Activated T-cell treated with anti-CD3 and anti-CD28 coated beads, Interleukin-2, amount 50 U/mL, for 4 hours (primary cell): Measurements from ENCODE around the gene SLFN12L. TPM values are rescaled to one million over a fixed set of nuclear protein-coding genes. Genes with fewer than 3 reads are reported as not detected.
"Not testable (repeated sequence)": the region's sequence is repeated elsewhere in the genome, so short reads cannot be mapped to it uniquely, and the experiment has no call there.

ENCODE experiments used
- ATAC-seq, 2 donors: fragments of 200-7000 bp; cut with Tn5 transposase; one replicate each; pipeline ENCODE4 v1.10.0; 2021
- DNase-seq: peaks from one replicate; pipeline ENCODE4 v3.0.0-alpha.2; 2020
- H3K27me3 Mint-ChIP-seq: one replicate; pipeline ENCODE4 v1.8.0; 2021; ENCODE audit warnings: low read depth, mixed read lengths
- H3K36me3 Mint-ChIP-seq: one replicate; pipeline ENCODE4 v1.8.0; 2022; ENCODE audit warnings: mixed read lengths; ENCODE audit not compliant: insufficient read depth
- H3K4me1 Mint-ChIP-seq: one replicate; pipeline ENCODE4 v1.8.0; 2021; ENCODE audit warnings: low read depth, mixed read lengths
- H3K4me3 Mint-ChIP-seq: one replicate; pipeline ENCODE4 v1.8.0; 2021; ENCODE audit warnings: mild to moderate bottlenecking, moderate library complexity, mixed read lengths
- H3K9me3 Mint-ChIP-seq: one replicate; pipeline ENCODE4 v1.8.0; 2021; ENCODE audit warnings: mixed read lengths
- total RNA-seq, 3 donors: library from RNA; stranded (reverse); gene quantifications; one replicate each; pipeline ENCODE4 v1.2.1, GENCODE V29; 2021

SLFN12L gene
- total RNA-seq, 3 donors from 2014 or later = 9.0 to 15.1 (median 9.1) TPM

DNA sequence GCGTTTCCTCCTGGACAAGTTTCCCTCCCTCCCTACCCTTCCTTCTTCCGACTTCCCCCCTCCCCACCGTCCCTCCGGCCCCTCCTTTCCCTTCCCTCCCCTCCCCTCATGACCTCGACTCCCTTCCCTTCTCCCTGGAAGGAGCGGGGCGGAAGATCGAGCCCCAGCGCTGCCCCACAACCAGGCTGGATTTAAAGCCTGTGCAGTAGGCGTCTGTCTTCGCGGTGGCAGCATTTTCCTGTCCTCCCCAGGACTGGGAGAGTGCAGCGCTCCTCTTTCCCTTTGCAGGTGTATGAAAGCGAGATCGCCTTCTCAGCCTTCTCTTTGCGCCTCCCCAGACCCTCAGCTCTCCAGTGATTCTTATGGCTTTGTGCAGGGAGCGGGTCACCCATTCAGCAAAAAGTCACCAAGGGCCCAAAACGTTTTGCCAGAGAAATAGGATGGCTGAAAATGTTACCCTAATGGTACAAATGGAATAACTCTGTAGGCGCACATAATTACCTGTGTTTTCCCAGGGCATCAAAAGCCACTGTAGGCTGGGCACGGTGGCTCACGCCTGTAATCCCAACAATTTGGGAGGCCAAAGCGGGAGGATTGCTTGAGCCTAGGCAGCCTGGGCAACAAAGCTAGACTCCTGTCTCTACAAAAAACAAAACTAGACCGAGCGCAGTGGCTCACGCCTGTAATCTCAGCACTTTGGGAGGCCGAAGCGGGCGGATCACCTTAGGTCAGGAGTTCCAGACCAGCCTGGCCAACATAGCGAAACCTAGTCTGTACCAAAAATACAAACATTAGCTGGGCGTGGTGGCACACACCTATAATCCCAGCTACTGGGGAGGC lies 40.8 kb downstream of the SLFN12L start:
- H3K9me3 Mint-ChIP-seq = no peaks in the 10 kb centered on the region
- no peak for DNase-seq
- H3K36me3 Mint-ChIP-seq = peaks cover 29% of the 10 kb centered on the region
- no peaks in the 10 kb centered on the region for H3K27me3 Mint-ChIP-seq
- H3K4me1 Mint-ChIP-seq = peaks cover 67% of the 10 kb centered on the region
- no peak overlapping the region for H3K4me3 Mint-ChIP-seq
- no peak for ATAC-seq

DNA sequence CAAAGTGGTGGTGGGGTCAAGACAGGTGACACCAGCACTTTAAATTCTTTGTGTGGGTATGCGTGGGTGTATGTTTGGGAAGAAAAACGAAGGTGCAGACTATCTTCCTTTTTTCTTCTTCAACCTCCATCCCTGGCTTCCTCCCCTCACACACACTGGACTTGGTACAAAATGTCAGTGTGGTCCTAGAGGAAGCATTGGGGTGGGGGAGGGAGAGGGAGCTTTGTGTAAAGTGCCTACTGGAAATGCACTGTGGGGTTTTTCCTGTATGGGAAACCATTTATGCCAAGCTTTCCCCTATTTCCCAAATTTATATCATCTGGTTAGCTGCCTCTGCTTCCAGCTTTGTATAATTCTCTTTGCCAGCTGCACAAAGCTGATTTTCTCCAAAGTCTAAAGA lies 44.4 kb downstream of the SLFN12L start:
- Mint-ChIP-seq H3K4me1 (peaks cover 59% of the 10 kb centered on the region), H3K36me3 (peaks cover 46% of the 10 kb centered on the region), H3K27me3 (no peaks in the 10 kb centered on the region), H3K4me3 (no peak overlapping the region), H3K9me3 (no peaks in the 10 kb centered on the region)
- DNase-seq = no peak
- no peak for ATAC-seq

DNA sequence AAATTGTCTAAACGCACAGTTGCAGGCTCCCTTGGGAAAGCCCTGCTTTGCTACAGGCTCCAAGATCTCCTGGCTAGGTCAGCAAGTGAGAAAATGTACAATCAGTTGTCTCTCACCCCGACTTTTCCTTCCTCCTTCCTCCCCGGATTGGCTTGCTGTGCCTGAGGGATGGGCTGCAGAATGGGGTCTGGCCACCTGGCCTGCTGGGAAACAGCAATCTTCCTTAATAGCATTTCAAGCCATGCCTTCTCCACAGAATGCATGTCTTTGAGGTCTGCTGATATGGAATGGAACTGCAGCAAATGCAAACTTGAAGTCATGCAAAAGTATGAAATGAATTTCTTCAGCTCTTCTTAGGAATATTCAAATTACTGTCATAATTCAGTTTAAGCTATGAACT lies 46.1 kb downstream of the SLFN12L start:
- no peak for ATAC-seq
- peaks cover 60% of the 10 kb centered on the region for H3K4me1 Mint-ChIP-seq
- no peak for DNase-seq
- no peaks in the 10 kb centered on the region for H3K27me3 Mint-ChIP-seq
- no peak overlapping the region for H3K4me3 Mint-ChIP-seq
- no peaks in the 10 kb centered on the region for H3K9me3 Mint-ChIP-seq
- peaks cover 42% of the 10 kb centered on the region for H3K36me3 Mint-ChIP-seq

DNA sequence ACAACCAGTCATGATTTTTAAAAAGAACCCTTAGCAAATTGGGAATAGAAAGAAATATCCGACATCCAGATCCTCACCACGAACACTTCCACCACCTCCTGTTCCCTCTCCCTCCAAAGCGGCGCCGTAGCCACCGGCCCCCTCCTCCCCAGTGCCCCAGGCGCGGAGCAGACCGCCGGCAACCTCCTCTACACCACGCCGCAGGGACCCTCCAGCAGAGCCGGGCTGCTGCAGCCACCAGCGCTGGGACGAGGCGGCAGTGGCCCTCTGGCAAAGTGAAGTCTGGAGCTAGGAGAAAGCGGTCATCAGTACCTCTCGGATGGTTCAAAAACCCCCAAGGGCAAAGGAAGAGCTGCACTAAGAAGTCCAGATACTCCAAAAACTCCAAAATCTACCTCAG lies 47.5 kb downstream of the SLFN12L start:
- Mint-ChIP-seq H3K4me1 (peaks cover 70% of the 10 kb centered on the region), H3K27me3 (no peaks in the 10 kb centered on the region), H3K36me3 (peaks cover 53% of the 10 kb centered on the region), H3K9me3 (no peaks in the 10 kb centered on the region), H3K4me3 (no peak overlapping the region)
- no peak for DNase-seq
- ATAC-seq = no peak

DNA sequence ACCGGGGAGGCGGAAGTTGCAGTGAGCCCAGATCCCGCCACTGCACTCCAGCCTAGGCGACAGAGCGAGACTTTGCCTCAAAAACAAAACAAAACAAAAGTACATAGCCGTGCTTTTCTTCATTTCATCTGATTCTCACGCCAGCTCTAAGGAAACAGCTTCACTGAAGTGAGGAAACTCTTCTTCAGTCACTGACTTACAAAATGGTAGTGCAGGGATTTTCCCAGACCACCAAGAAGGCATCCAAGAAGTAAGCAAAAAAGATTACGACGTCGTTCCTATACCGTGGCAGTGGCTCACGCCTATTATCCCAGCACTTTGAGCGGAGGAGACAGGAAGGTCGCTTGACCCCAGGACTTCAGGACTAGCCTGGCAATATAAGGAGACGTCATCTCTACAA lies 48.5 kb downstream of the SLFN12L start:
- Mint-ChIP-seq H3K36me3 (peaks cover 59% of the 10 kb centered on the region), H3K9me3 (no peaks in the 10 kb centered on the region), H3K4me3 (no peak overlapping the region), H3K4me1 (peaks cover 76% of the 10 kb centered on the region), H3K27me3 (no peaks in the 10 kb centered on the region)
- DNase-seq (no peak), ATAC-seq (no peak)

DNA sequence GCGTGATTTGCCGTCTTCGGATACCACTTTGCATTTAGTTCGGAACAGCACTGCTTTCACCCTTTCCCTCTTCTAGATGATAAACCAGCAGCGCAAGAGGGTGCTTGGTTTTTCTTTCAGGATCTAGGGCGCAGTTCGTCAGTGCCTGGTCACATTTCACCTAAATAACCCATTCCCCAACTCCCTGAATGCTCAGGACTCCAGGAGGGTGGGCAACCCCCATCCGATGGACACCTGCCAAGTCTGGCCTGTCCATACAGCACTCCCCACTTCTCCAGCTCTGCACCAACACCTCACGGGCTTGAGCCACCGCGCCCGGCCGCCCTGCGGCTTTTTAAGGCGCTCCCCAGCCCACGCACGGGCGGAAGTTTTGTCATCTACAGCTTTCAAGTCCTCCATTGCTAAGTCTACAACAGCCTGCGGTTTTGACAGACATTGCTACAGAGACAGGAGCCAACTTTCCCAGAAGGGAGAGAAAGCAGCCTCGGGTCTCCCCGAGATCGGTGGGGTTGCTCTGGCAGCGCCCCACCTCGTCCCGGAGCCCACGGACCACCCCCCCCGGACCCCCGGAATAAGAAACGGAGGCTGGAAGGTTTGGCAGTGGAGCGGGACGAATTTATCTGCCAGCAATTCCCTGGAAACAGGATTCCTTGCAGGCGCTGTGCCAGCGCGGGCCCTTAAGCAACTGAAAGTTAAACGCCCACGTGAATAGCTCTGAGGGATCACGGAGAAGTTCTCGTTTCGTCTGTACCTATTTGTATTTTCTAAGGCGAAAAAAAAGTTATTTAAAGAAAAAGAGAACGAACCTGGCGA lies 50.4 kb downstream of the SLFN12L start:
- peak; percentile 84 for ATAC-seq
- peaks cover 57% of the 10 kb centered on the region for H3K36me3 Mint-ChIP-seq
- H3K9me3 Mint-ChIP-seq = no peaks in the 10 kb centered on the region
- peaks cover 65% of the 10 kb centered on the region for H3K4me1 Mint-ChIP-seq
- H3K27me3 Mint-ChIP-seq = no peaks in the 10 kb centered on the region
- peak overlapping the region; percentile 88 for H3K4me3 Mint-ChIP-seq
- DNase-seq = peak; percentile 78

DNA sequence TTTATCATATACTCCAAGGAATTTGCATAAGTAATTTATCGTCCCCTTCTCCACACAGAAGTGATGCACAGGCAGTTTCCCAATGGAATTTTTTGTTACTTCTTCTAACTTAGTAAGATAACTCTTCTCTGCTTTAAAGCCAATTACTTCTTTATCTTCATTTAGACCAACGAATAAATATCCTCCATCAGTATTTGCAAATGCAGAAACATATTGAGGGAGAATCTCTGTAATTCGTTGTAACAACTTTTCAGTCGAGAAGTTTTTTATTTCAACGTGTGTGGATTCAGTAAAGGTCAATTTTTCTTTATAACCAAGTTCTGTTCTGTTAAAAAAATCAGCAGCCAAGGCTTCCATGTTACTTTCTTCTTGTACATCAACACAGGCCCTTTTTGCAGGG lies 58.2 kb downstream of the SLFN12L start:
- H3K27me3 Mint-ChIP-seq = no peaks in the 10 kb centered on the region
- H3K36me3 Mint-ChIP-seq = peaks cover 64% of the 10 kb centered on the region
- DNase-seq (no peak), ATAC-seq (no peak)
- peaks cover 9% of the 10 kb centered on the region for H3K9me3 Mint-ChIP-seq
- H3K4me3 Mint-ChIP-seq = no peak overlapping the region
- H3K4me1 Mint-ChIP-seq = peaks cover 40% of the 10 kb centered on the region

DNA sequence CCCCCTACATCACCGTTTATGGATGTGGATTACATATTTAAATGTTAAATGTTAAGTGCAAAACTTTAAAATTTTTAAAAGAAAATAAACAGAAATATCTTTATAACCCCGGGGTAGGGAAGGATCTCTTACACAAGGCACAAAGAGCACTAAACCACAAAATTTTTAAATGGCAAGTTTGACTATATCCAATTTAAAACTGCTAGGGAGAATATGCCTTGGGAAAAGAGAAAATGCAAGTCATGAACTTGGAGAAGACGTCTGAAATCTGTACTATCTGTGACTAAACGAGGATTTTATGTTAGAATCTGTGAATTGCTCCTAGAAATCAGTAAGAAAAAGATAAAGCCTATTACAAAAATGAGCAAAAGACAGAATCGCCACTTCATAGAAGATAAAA lies 60.2 kb downstream of the SLFN12L start:
- DNase-seq = no peak
- no peaks in the 10 kb centered on the region for H3K27me3 Mint-ChIP-seq
- no peak for ATAC-seq
- H3K36me3 Mint-ChIP-seq = peaks cover 66% of the 10 kb centered on the region
- no peak overlapping the region for H3K4me3 Mint-ChIP-seq
- H3K4me1 Mint-ChIP-seq = peaks cover 36% of the 10 kb centered on the region
- H3K9me3 Mint-ChIP-seq = peaks cover 9% of the 10 kb centered on the region

DNA sequence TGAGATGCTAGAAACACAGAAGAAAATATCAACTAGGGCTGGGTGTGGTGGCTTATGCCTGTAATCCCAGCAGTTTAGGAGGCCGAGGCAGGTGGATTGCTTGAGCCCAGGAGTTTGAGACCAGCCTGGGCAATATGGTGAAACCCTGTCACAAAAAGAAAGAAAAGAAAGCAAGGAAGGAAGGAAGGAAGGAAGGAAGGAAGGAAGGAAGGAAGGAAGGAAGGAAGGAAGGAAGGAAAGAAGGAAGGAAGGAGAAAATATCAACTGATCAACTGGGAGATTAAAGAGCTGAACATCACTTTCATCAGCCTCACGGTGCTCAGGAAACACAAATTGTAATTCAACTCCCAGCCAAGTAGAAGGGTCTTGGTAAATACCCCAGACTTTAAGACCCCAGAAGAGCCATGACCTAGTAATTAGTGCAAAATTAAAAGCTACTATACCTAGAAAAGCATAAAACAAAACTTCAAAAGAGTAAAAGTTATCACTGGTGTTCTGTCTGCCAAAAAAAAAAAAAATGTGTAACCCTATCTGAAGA lies 61.1 kb downstream of the SLFN12L start:
- H3K4me3 Mint-ChIP-seq = no peak overlapping the region

DNA sequence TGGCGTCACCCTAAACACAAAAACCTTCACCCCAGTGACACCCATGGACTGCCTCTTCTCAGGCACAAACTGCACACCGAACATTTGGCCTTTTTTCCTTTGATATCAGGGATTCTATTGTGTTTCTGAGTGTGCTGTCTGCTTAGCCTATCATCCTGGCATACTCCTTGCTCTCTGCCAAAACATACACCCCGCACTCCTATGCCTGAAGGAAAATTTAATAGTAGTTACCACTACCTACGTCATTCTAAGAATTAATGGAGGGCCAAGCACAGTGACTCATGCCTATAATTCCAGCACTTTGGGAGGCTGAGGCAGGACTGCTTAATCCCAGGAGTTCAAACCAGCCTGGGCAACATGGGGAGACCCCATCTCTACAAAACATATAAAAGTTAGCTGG lies 69.0 kb downstream of the SLFN12L start:
- peaks cover 26% of the 10 kb centered on the region for H3K36me3 Mint-ChIP-seq
- peaks cover 5% of the 10 kb centered on the region for H3K9me3 Mint-ChIP-seq
- ATAC-seq = no peak
- no peaks in the 10 kb centered on the region for H3K27me3 Mint-ChIP-seq
- peaks cover 37% of the 10 kb centered on the region for H3K4me1 Mint-ChIP-seq
- no peak overlapping the region for H3K4me3 Mint-ChIP-seq
- no peak for DNase-seq

More for the DNA sequence above, 61.1 kb downstream of the SLFN12L start:
- no peaks in the 10 kb centered on the region for H3K27me3 Mint-ChIP-seq
- H3K9me3 Mint-ChIP-seq = peaks cover 14% of the 10 kb centered on the region
- peaks cover 66% of the 10 kb centered on the region for H3K36me3 Mint-ChIP-seq
- no peak for DNase-seq
- ATAC-seq = no peak
- H3K4me1 Mint-ChIP-seq = peaks cover 40% of the 10 kb centered on the region

DNA sequence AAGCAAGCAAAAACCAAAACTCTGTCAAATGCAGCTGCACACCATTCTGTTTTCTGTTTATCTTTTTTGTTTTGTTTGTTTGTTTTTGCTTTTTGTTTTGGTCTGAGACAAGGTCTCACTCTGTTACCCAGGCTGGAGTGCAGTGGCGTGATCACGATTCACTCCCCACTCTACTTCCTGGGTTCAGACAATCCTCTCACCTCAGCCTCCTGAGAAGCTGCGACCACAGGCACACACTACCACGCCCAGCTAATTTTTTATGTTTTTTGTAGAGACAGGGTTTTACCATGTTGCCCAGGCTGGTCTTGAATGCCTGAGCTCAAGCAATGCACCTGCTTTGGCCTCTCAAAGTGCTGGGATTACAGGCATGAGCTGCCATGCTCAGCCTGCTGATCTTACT lies 69.7 kb downstream of the SLFN12L start:
- Mint-ChIP-seq H3K36me3 (peaks cover 21% of the 10 kb centered on the region), H3K4me3 (no peak overlapping the region), H3K4me1 (peaks cover 37% of the 10 kb centered on the region), H3K9me3 (peaks cover 5% of the 10 kb centered on the region), H3K27me3 (no peaks in the 10 kb centered on the region)
- DNase-seq (no peak), ATAC-seq (peak; percentile 32 to 48)

DNA sequence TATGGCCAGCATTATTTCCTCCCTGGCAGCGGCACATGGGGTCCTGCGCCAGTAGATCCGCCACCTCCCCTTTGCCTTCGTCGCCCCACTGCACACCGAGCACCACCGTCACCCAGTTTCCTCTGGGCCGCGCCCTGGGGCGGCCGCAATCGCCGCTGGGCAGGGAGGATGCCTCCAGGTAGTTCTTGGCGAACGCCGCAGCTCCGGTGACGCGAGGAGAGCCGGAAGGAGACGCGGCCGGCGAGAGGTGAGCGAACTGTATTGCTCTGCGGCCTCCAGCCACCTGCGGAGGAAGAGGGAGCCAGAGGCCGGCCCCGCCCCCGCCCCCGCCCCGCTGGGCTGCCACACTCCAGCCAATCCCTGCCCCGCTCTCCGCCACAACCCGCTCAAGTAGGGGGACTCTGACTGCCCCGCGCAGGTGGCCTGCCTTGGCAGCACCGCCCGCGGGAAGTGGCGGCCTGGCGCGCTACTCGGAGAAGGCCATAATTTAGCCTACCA lies 77.1 kb downstream of the SLFN12L start:
- Mint-ChIP-seq H3K4me1 (peaks cover 20% of the 10 kb centered on the region), H3K36me3 (peaks cover 9% of the 10 kb centered on the region), H3K9me3 (peaks cover 18% of the 10 kb centered on the region), H3K4me3 (peak overlapping the region; percentile 79), H3K27me3 (no peaks in the 10 kb centered on the region)
- ATAC-seq (peak; percentile 81 to 87), DNase-seq (peak; percentile 33)

DNA sequence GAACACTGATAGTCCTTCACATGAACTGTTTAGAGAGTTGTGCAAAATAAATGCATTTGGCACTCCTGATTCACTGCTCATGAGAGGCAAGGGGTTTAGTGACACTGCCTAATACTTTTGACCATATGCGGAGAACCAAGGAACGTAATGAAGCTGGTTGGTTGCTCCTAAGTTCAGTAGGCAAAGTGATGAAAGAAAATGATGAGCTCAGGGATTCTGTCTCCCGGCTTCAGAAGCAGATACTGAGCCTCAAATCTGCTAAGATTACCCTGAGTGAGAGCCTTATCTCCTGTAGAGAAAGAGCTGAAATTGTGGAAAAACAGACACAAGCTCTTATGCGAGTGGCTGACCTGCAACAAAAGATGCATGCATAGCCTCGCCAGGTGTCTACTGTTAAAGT lies 83.4 kb downstream of the SLFN12L start:
- not testable (repeated sequence) for H3K4me1 Mint-ChIP-seq, DNase-seq, H3K36me3 Mint-ChIP-seq, H3K4me3 Mint-ChIP-seq, H3K27me3 Mint-ChIP-seq, ATAC-seq
- peaks cover 18% of the 10 kb centered on the region for H3K9me3 Mint-ChIP-seq

DNA sequence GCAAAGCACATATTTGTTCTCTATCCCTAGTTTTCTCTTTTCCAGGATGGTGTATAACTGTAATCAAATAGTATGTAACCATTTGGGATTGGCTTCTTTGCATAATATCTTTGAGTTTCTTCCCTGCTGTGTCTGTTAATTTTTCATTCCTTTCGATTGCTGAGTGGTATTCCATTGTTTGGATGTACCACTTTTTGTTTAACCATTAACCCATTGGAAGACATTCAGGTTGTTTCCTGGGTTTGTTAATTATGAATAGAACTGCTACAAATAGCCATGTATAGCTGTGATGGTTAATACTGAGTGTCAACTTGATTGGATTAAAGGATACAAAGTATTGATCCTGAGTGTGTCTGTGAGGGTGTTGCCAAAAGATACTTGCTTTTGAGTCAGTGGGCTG lies 84.3 kb downstream of the SLFN12L start:
- Mint-ChIP-seq H3K9me3 (peaks cover 12% of the 10 kb centered on the region), H3K27me3 (no peaks in the 10 kb centered on the region), H3K36me3 (peaks cover 3% of the 10 kb centered on the region), H3K4me1 (peaks cover 2% of the 10 kb centered on the region), H3K4me3 (no peak overlapping the region)
- ATAC-seq (no peak), DNase-seq (no peak)
